Brain microvascular endothelial cell (primary cell): Measurements from ENCODE around the gene IQCH.

ENCODE experiments used
- DNase-seq: peaks from one replicate; pipeline ENCODE4 v3.0.0-alpha.2; 2020
- H3K27ac ChIP-seq: fragments of 250-450 bp; sonication (Bioruptor Pico); 2 replicates; pipeline ENCODE4 v1.5.1; 2020; ENCODE audit warnings: mild to moderate bottlenecking, moderate library complexity
- H3K27me3 ChIP-seq: fragments of 250-450 bp; sonication (Bioruptor Pico); replicated peaks from 2 replicates; pipeline ENCODE4 v1.5.1; 2020; ENCODE audit warnings: mild to moderate bottlenecking
- H3K36me3 ChIP-seq: fragments of 250-450 bp; sonication (Bioruptor Pico); replicated peaks from 2 replicates; pipeline ENCODE4 v1.5.1; 2020; ENCODE audit warnings: mild to moderate bottlenecking
- H3K4me3 ChIP-seq: 2 replicates; pipeline ENCODE4 v1.5.1; 2011; ENCODE audit warnings: low read depth, mild to moderate bottlenecking, control low read depth, low read length, moderate library complexity
- CTCF ChIP-seq: IDR thresholded peaks from 2 replicates; pipeline ENCODE4 v1.5.1; 2011; ENCODE audit warnings: low read depth, mild to moderate bottlenecking, moderate library complexity, low read length, control low read depth, inconsistent platforms; ENCODE audit errors: missing control alignments
- in situ Hi-C: cut with HindIII; loops from 2 replicates; pipeline ENCODE4 v1.10.0; 2017; ENCODE audit warnings: low sequenced_read_pairs, low pct_ligation_motif_present

IQCH gene

GRCh38 chr15:67366904-67367303 lies 112.3 kb downstream of the IQCH start:
- H3K36me3 ChIP-seq: no peaks in the 10 kb centered on the region
- no peak for TF ChIP-seq CTCF
- in situ Hi-C loops: no loop called here
- no peak overlapping the region for H3K4me3 ChIP-seq
- DNase-seq: no peak
- H3K27me3 ChIP-seq: no peaks in the 10 kb centered on the region
- H3K27ac ChIP-seq: no peak overlapping the region

GRCh38 chr15:67369359-67369998 lies 114.9 kb downstream of the IQCH start:
- Histone ChIP-seq H3K4me3 (no peak overlapping the region), H3K36me3 (no peaks in the 10 kb centered on the region), H3K27me3 (no peaks in the 10 kb centered on the region), H3K27ac (no peak overlapping the region)
- in situ Hi-C loops: no loop called here
- TF ChIP-seq CTCF: no peak
- DNase-seq: no peak

GRCh38 chr15:67370206-67370954 lies 115.8 kb downstream of the IQCH start:
- no peak for TF ChIP-seq CTCF
- Histone ChIP-seq H3K4me3 (no peak overlapping the region), H3K27me3 (no peaks in the 10 kb centered on the region), H3K36me3 (no peaks in the 10 kb centered on the region), H3K27ac (no peak overlapping the region)
- no peak for DNase-seq
- in situ Hi-C loops: no loop called here

GRCh38 chr15:67372543-67372942 lies 118.0 kb downstream of the IQCH start:
- Histone ChIP-seq H3K27me3 (no peaks in the 10 kb centered on the region), H3K36me3 (no peaks in the 10 kb centered on the region), H3K4me3 (no peak overlapping the region), H3K27ac (no peak overlapping the region)
- no peak for DNase-seq
- no peak for TF ChIP-seq CTCF
- in situ Hi-C loops: no loop called here

- no peak for TF ChIP-seq CTCF
Measured at GRCh38 chr15:67372986-67373675, 118.5 kb downstream of the IQCH start.

More at GRCh38 chr15:67372986-67373675, 118.5 kb downstream of the IQCH start:
- DNase-seq: no peak
- Histone ChIP-seq H3K27ac (no peak overlapping the region), H3K27me3 (no peaks in the 10 kb centered on the region), H3K4me3 (no peak overlapping the region), H3K36me3 (no peaks in the 10 kb centered on the region)
- in situ Hi-C loops: no loop called here
